Mucosa of rectum (tissue), 2 donors: ENCODE measurements around the gene CPM.

Source experiments
- H3K27ac ChIP-seq, 2 donors: one replicate each; pipeline ENCODE4 v1.7.0; 2013; ENCODE audit warnings: inconsistent platforms in 2 of 2, low read depth in 2 of 2, low read length in 2 of 2
- H3K27me3 ChIP-seq, 2 donors: one replicate each; pipeline ENCODE4 v1.7.0; 2013; ENCODE audit warnings: low read length in 2 of 2; ENCODE audit not compliant: control insufficient read depth in 2 of 2, insufficient read depth in 2 of 2
- H3K36me3 ChIP-seq, 2 donors: one replicate each; pipeline ENCODE4 v1.7.0; 2013; ENCODE audit warnings: low read length in 2 of 2; ENCODE audit not compliant: control insufficient read depth in 2 of 2, insufficient read depth in 2 of 2
- H3K4me1 ChIP-seq, 2 donors: one replicate each; pipeline ENCODE4 v1.7.0; 2013; ENCODE audit warnings: low read length in 2 of 2, mild to moderate bottlenecking in 1 of 2; ENCODE audit not compliant: control insufficient read depth in 2 of 2, insufficient read depth in 2 of 2
- H3K4me3 ChIP-seq, 2 donors: one replicate each; pipeline ENCODE4 v1.7.0; 2013; ENCODE audit warnings: low read length in 2 of 2
- H3K9ac ChIP-seq, 2 donors: one replicate each; pipeline ENCODE4 v1.7.0; 2013; ENCODE audit warnings: low read length in 2 of 2, low read depth in 1 of 2, mild to moderate bottlenecking in 1 of 2
- H3K9me3 ChIP-seq, 2 donors: one replicate each; pipeline ENCODE4 v1.7.0; 2013; ENCODE audit warnings: low read length in 2 of 2; ENCODE audit not compliant: control insufficient read depth in 2 of 2
- donor health status: healthy.
- donor health status: Normal muscosa, but diverticular disease.

The CPM gene

DNA sequence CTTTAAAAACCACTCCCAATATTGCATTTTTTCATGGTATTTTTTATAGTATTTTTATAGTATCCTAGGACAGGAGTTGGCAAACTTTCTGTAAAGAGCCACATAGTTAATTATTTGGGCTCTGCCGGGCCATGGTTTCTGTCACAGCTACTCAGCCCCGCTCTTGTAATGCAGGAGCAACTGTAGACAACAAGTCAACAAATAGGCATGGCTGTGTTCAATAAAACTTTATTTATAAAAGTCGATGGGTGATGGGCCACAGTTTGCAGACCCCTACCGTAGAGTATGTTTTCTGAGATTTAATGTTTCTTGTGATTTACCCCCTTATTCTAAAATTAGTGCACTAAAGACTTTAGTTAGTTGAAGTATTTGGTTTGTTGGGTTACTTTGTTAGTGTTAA is 99.5 kb downstream of the CPM start:
- peaks cover 46 to 50% of the 10 kb centered on the region in 2 donors for H3K36me3 ChIP-seq
- H3K9me3 ChIP-seq, result no peaks in the 10 kb centered on the region
- H3K4me3 ChIP-seq, result no peak overlapping the region
- H3K27me3 ChIP-seq, result no peaks in the 10 kb centered on the region
- H3K9ac ChIP-seq, result no peak overlapping the region
- no peak overlapping the region for H3K27ac ChIP-seq
- peaks cover 0 to 2% of the 10 kb centered on the region in 2 donors for H3K4me1 ChIP-seq

DNA sequence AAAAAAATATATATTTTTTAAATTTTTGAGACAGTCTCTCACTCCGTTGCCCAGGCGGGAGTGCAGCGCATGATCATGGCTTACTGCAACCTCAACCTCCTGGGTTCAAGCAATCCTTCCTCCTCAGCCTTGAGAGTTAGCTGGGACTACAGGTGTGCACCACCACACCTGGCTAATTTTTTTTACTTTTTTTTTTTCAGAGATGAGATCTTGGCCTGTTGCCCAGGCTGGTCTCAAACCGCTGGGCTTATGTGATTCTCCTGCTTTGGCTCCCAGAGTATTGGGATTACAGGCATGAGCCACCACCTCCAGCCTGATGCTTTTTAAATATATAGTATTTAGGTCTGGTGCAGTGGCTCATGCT is 100.5 kb downstream of the CPM start:
- H3K36me3 ChIP-seq, result peaks cover 41 to 49% of the 10 kb centered on the region in 2 donors
- H3K27ac ChIP-seq, result no peak overlapping the region
- no peak overlapping the region for H3K9ac ChIP-seq
- no peak overlapping the region for H3K4me3 ChIP-seq
- H3K4me1 ChIP-seq, result peaks cover 0 to 2% of the 10 kb centered on the region in 2 donors
- H3K27me3 ChIP-seq, result no peaks in the 10 kb centered on the region
- no peaks in the 10 kb centered on the region for H3K9me3 ChIP-seq

DNA sequence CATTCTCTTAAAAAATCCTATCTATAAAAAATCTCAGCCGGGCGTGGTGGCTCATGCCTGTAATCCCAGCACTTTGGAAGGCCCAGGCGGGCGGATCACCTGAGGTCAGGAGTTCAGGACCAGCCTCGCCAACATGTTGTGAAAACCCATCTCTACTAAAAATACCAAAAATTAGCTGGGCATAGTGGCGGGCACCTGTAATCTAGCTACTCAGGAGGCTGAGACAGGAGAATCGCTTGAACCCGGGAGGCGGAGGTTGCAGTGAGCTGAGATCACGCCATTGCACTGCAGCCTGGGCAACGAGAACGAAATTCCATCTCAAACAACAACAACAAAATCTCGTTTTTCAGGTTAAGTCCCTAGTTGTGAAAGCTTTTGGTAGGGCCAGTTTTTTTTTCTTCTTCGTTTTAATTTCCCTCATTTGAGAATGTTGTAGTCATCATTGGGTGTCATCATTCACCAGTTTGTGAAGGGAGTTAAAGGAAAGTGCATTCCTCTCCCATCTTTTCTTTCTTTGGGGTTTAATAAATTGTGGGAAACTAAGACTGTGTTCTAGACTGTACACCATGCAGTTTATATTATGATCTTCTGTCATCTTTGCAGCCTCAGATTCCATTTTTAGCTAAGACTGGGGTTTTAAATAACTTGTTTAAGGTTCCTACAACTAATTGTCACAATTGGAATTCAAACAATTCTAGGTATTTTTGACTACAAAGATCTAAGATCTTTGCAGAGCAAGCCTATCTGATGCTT is 101.0 kb downstream of the CPM start:
- no peak overlapping the region for H3K9ac ChIP-seq
- peaks cover 0 to 2% of the 10 kb centered on the region in 2 donors for H3K4me1 ChIP-seq
- H3K27ac ChIP-seq, result no peak overlapping the region
- H3K4me3 ChIP-seq, result no peak overlapping the region
- no peaks in the 10 kb centered on the region for H3K27me3 ChIP-seq
- no peaks in the 10 kb centered on the region for H3K9me3 ChIP-seq
- H3K36me3 ChIP-seq, result peaks cover 36 to 44% of the 10 kb centered on the region in 2 donors

DNA sequence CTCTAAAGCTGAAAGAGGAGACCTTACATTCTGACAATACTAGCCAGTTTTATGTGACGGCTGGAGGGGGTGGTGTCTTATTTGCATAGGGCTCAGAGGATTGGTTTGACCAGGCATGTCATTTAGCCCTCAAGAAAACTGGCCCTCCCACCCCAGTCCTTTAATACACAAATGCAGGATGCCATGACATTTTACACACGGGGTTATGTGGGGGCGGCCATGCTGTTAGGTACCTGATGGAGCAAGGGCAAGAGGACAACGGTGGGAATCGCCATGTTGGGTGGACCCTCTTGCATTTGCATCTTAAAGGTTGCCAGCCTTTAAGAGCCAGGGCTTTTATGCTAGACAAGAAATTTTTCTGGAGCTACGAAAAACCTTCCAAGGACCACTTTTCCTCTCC is 101.7 kb downstream of the CPM start:
- H3K4me3 ChIP-seq, result no peak overlapping the region
- no peaks in the 10 kb centered on the region for H3K9me3 ChIP-seq
- peaks cover 0 to 2% of the 10 kb centered on the region in 2 donors for H3K4me1 ChIP-seq
- peaks cover 32 to 40% of the 10 kb centered on the region in 2 donors for H3K36me3 ChIP-seq
- no peaks in the 10 kb centered on the region for H3K27me3 ChIP-seq
- H3K9ac ChIP-seq, result no peak overlapping the region
- H3K27ac ChIP-seq, result no peak overlapping the region

DNA sequence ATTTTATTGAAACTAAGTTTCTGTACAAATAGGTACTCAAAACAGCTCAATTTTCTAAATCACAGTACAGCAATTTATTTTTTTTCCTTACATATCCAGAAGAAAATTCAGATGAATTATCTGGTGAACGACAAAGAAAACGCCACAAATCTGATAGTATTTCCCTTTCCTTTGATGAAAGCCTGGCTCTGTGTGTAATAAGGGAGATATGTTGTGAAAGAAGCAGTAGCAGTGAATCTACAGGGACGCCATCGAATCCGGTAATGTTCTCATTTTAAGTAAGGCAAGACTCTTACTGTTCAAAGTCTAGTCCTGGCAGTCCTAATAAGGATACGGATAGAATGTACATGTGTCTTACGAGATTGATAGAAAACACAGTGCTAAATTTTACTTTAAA is 104.3 kb downstream of the CPM start:
- H3K4me1 ChIP-seq, result peaks cover 0 to 2% of the 10 kb centered on the region in 2 donors
- H3K36me3 ChIP-seq, result peaks cover 47 to 55% of the 10 kb centered on the region in 2 donors
- no peak overlapping the region for H3K9ac ChIP-seq
- H3K9me3 ChIP-seq, result no peaks in the 10 kb centered on the region
- no peak overlapping the region for H3K4me3 ChIP-seq
- H3K27me3 ChIP-seq, result no peaks in the 10 kb centered on the region
- H3K27ac ChIP-seq, result no peak overlapping the region

DNA sequence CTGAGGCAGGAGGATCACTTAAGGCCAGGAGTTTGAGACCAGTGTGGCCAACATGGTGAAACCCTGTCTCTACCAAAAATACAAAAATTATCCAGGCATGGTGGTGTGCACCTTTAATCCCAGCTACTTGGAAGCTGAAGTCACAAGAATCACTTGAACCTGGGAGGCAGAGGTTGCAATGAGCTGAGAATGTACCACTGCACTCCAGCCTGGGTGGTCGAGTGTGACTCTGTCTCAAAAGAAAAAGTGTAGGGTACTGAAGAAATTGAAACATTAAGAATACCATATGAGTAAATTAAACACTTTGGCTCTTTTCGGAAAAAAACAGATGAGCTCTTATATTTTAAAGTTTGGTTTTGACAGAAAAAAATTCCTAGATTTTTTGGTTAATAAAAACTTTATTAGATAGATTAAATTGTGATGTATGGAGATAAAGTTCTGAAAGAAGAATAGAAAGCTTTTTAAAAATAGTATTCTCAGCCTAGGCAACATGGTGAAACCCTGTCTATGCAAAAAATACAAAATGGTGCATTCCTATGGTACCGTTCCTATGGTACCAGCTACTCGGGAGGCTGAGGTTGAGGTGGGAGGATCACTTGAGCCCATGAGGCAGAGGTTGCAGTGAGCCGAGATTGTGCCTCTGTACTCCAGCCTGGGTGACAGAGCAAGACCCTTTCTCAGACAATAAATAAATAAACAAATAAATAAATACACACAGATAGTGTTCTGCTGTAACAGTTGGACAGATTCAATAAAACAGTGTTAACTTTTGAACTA is 104.9 kb downstream of the CPM start:
- Histone ChIP-seq H3K4me1 (peaks cover 0 to 2% of the 10 kb centered on the region in 2 donors), H3K36me3 (peaks cover 47 to 57% of the 10 kb centered on the region in 2 donors), H3K27ac (no peak overlapping the region), H3K9ac (no peak overlapping the region), H3K27me3 (no peaks in the 10 kb centered on the region), H3K4me3 (no peak overlapping the region), H3K9me3 (no peaks in the 10 kb centered on the region)

DNA sequence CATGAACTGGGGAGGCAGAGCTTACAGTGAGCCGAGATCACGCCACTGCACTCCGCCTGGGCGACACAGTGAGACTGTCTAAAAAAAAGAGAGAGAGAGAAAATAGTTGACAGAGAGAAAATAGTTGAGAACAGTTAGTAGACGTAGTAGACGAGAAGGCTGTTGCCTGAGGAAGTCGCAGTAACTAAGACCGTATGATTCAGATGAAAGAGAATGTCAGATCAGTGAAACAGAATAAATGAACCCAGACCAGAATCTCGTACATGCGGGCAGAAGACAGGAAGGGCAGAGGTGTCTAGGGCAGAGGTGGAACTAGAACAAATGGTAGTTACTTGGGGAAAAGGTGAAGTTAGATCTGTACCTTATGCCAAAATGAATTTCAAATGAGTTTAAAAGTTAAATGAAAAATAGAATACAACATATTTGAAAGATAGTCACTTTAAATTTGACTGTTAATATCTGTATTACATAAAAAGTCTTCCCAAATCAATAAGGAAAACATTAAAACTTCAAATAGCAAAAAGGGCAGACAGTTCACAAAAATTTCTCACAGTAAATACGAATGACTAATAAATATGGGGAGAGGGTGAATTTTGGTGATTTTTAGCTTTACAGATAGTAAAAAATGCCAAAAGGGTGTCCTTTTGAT is 107.3 kb downstream of the CPM start:
- Histone ChIP-seq H3K27me3 (no peaks in the 10 kb centered on the region), H3K9ac (no peak overlapping the region), H3K4me1 (peaks cover 0 to 2% of the 10 kb centered on the region in 2 donors), H3K4me3 (no peak overlapping the region), H3K36me3 (peaks cover 51 to 57% of the 10 kb centered on the region in 2 donors), H3K9me3 (no peaks in the 10 kb centered on the region), H3K27ac (no peak overlapping the region)

DNA sequence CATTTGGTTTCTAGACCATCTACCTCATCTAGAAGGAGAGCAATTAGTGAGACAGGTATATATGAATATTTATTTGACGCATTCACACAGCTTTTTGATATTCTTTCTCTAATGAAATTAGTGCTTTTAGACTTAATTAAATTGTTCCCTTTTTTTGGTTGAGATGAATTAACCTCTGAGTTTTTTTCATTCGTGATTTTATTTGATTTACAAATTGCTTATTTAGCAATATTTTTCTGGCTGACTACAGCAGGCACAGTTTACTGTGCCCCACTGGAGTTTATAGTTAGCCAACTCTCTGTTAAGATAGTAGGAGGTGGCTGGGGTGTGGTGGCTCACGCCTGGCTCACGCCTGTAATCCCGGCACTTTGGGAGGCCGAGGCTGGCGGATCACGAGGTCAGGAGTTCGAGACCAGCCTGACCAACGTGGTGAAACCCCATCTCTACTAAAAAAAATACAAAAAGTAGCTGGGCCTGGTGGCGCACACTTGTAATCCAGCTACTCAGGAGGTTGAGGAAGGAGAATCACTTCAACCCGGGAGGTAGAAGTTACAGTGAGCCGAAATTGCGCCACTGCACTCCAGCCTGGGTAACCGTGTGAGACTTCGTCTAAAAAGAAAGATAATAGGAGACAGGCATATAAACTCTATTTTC is 108.2 kb downstream of the CPM start:
- peaks cover 54 to 62% of the 10 kb centered on the region in 2 donors for H3K36me3 ChIP-seq

DNA sequence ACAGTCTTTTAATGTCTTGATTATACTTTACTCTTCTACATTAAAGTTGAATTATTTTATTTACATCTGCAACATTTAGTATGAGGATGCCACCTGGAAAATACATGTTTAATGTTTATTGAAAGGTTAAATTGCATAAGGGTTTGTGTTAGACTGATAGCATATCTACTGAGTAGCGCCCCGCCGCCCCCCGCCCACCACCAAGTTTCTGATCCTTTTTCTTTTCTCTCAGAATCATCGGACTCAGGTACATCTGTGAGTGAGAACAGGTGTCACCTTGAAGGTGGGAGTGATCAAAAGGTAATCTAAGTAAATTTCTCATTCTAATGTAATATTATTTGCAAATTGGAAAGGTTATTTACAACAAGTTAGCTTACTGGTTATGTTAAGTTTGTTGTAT is 108.8 kb downstream of the CPM start:
- no peak overlapping the region for H3K27ac ChIP-seq
- H3K9ac ChIP-seq, result no peak overlapping the region
- H3K4me1 ChIP-seq, result no peaks in the 10 kb centered on the region
- no peaks in the 10 kb centered on the region for H3K9me3 ChIP-seq
- H3K27me3 ChIP-seq, result no peaks in the 10 kb centered on the region
- H3K36me3 ChIP-seq, result peaks cover 56 to 68% of the 10 kb centered on the region in 2 donors
- no peak overlapping the region for H3K4me3 ChIP-seq

More for the DNA sequence above, 108.2 kb downstream of the CPM start:
- H3K27me3 ChIP-seq, result no peaks in the 10 kb centered on the region
- no peak overlapping the region for H3K27ac ChIP-seq
- no peaks in the 10 kb centered on the region for H3K9me3 ChIP-seq
- peaks cover 0 to 2% of the 10 kb centered on the region in 2 donors for H3K4me1 ChIP-seq
- no peak overlapping the region for H3K4me3 ChIP-seq
- no peak overlapping the region for H3K9ac ChIP-seq
